NCI-H526 (cell line): ENCODE results near the gene PEX26.
"Not testable (repeated sequence)": the region's sequence is repeated elsewhere in the genome, so short reads cannot be mapped to it uniquely, and the experiment has no call there.

Experiments used
- DNase-seq, 2 experiments: peaks; one replicate each; lab custom pipeline; 2025; lab: John Stamatoyannopoulos, UW

PEX26 gene

DNA sequence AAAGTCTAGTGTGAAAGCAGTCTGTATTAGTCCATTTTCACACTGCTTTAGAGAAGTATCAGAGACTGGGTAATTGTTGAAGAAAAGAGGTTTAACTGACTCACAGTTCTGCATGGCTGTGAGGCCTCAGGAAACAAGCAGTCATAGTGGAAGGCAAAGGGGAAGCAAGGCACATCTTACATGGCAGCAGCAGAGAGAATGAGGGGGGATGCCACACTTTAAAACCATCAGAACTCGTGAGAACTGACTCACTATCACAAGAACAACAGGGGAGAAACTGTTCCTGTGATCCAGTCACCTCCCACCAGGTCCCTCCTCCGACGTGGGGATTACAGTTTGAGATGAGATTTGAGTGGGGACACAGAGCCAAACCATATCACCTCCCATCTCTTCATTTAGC is 19.0 kb downstream of the PEX26 start:
- DNase-seq: no peak

DNA sequence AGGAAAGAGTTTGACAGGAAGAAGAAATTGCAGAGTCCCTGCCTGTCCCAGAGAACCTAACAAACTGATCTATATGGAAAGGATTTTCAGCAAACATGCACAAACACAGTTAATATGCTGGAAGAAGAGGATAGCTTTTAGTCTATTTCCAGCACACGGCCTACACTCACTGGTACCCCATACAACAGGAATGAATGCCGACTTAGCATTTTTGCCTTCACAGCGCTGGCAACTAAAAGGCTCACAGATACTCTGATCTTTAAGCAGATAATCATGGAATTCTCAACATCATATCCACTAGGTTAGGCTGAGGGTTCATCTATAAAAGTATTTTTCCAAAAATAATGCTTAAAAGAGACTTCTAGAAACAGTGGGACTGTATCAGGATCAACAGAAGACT is 23.0 kb downstream of the PEX26 start:
- DNase-seq: no peak

DNA sequence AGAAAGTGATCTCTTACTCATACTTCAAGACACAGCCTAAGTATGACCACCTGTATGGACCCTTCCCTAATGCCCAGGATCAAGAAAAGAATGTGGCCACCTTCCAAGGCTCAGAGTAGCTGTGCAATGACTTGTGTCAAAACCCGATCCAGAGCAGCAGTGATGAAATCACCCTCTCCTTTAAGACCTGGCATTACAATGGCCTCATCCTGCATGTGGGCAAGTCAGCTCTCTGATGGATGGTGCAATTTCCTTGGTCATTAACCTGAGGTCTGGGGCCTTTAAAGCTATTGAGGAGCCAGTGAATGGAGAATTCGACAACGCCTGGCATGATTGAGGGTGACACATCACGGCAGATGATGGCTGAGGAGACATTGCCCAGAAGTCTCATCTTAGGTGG is 23.7 kb downstream of the PEX26 start:
- no peak for DNase-seq

DNA sequence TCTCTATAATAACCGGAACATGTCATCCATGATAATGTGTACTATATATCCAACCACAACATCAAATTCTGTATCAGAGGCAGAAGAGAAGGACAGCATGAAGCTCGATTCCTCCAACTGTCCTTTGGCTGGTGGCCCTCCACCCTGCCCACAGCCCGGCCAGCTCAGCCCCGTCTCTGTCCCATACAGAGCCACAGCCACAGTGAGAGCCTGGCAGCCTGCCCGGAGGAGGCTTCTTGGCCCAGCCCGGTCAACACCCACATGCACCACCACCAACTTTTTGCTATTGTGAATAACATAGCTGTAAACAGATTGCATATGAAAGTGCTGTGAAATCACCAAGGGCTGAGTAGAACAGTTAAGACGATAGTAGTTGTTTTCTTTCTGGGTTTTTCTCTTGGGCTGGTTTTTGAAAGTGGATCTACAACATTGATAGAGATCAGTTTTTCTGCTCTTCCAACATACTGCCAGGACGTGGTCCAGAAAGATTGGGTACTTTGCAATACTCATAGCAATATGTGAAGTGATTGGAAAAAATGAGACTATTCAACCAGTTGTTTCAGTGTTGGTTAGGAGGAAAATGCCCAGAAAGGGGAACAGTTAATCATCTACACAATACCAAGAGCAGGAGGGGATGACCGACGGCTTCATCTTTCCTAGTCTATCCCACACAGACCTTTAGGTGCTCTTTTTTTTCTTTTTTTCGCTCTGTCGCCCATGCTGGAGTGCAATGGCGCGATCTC is 25.9 kb downstream of the PEX26 start:
- no peak for DNase-seq

DNA sequence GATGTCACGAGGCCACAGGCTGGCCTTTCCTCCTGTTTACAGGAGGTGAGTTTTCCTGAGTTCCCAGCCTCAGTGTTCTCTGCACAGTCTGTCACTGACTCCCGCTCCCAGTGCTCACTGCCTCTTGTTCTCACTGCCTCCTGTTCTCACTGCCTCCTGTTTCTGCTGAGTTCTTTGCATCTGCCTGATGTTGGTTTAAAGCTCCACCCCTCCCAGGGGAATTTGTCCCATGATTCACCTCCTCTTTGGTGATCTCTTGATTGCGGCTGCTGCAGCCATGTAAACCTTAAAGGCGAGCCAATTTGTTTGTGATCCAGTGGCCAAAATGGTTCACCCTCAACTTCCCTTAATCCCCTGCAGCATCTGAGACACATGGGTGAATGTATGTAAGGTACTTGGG is 26.8 kb downstream of the PEX26 start:
- no peak for DNase-seq

DNA sequence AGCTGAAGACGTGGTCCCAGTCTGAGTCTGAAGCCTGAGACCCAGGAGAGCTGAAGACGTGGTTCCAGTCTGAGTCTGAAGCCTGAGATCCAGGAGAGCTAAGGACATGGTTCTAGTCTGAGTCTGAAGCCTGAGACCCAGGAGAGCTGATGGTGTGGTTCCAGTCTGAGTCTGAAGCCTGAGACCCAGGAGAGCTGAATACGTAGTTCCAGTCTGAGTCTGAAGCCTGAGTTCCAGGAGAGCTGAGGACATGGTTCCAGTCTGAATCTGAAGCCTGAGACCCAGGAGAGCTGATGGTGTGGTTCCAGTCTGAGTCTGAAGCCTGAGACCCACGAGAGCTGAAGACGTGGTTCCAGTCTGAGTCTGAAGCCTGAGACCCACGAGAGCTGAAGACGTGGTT is 28.2 kb downstream of the PEX26 start:
- not testable (repeated sequence) for DNase-seq

DNA sequence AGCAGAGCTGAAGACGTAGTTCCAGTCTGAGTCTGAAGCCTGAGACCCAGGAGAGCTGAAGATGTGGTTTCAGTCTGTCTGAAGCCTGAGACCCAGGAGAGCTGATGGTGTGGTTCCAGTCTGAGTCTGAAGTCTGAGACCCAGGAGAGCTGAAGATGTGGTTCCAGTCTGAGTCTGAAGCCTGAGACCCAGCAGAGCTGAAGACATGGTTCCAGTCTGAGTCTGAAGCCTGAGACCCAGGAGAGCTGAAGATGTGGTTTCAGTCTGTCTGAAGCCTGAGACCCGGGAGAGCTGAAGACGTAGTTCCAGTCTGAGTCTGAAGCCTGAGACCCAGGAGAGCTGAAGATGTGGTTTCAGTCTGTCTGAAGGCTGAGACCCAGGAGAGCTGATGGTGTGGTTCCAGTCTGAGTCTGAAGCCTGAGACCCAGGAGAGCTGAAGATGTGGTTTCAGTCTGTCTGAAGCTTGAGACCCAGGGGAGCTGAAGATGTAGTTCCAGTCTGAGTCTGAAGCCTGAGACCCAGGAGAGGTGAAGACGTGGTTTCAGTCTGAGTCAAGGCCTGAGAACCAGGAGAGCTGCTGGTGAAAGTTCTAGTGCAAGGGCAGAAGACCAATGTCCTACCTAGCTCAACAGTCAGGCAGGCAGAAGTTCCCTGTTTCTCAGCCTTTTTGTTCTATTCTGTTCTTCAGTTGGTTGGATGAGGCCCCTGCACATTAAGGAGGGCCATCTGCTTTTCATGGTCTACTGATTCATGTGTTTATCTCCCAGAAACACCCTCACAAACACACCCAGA is 29.0 kb downstream of the PEX26 start:
- DNase-seq: not testable (repeated sequence)

DNA sequence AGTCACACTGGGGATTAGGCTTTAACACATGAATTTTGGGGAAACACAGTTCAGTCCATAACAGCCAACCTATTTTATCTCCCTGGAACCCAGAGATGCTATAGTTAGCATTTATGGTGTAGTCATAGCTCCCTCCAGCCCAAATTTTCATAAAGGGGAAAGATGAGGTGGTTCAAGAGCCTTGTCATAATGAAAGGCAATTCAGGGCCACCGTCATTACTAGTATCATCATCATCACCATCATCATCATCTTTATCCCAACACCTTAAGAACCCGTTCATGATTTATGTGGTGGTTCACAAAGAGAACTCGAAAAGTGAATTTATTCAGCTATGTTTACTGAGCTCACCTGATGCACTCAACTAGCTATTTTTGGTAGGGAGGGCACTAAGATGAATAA is 30.4 kb downstream of the PEX26 start:
- no peak for DNase-seq

DNA sequence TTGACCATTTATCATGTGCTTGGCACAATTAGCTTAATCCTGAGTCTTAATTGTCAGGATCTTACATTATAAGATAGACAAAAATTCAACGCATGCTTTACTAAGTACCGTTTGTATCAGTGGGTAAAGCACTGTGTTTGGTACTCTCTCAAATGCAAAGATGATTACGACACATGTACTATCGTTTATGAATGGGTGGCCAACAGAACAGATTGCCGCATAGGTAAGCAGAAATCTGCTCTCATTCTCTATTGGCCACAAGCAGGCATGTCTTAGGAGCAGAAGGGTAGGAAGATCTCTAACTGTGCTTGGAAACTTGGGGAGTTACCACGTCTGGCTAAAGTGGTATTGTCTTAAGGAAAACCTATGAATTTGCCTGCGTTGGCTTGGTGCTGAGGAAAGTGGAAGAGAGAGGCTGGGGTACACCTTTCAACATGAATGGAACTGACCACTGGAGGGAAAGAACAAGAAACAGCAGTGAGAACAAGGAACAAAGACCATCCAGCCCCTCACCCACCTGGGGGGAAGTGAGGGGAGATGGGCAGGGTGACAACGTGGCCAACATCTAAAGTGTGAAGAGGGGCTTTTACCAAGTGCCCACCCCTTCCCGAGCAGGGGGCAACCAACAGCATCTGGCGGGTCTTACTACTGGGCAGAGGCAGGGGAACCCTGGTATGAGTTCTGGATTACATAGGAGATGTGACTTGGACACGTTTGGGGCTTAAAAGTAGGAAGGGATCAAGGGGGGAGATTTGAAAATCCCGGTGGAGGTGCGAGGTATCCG is 31.8 kb downstream of the PEX26 start:
- DNase-seq: no peak

DNA sequence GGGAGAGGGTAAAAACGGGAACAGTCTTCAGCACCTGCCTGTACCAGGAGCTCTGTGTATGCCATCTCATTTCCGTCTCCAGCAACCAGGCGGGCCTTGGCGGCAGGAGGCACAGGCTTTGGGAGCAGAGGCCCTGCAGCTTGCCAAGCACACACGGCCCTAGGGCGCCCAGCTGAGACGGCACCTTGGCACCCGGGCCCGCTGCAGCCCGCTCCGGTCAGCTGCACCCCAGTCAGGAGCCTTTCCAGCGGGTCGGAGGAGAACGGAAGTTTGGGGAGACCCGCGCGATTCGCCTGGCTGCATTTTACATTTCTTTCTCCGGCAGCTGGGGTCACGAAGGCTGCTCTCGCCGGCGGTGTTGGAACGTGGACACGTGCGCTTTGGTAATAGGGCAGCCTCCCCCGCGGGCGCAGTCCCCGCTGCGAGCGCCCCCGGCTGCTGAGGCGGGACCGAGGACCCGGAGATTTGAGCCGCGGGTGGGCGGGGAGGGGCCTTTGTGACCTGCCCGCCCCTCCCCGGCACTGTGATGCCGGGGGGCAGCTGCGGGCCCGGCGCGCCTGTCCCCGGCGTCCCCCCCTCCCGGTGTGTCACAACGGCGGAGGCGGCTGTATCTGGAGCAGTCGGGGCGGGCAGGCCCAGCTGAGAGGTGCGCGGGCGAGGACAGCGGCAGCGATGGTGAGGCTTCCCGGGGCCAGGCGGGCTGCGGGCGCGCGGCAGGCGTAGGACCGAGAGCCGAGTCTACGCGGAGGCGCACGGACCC is 32.6 kb downstream of the PEX26 start, which contains the start of gene TUBA8:
TSS of gene TUBA8 (plus strand) at position 616 of the 760 bp plus-strand sequence. CDS start at position 673, 57 bp downstream.
- peak; percentile 3 to 66 for DNase-seq

DNA sequence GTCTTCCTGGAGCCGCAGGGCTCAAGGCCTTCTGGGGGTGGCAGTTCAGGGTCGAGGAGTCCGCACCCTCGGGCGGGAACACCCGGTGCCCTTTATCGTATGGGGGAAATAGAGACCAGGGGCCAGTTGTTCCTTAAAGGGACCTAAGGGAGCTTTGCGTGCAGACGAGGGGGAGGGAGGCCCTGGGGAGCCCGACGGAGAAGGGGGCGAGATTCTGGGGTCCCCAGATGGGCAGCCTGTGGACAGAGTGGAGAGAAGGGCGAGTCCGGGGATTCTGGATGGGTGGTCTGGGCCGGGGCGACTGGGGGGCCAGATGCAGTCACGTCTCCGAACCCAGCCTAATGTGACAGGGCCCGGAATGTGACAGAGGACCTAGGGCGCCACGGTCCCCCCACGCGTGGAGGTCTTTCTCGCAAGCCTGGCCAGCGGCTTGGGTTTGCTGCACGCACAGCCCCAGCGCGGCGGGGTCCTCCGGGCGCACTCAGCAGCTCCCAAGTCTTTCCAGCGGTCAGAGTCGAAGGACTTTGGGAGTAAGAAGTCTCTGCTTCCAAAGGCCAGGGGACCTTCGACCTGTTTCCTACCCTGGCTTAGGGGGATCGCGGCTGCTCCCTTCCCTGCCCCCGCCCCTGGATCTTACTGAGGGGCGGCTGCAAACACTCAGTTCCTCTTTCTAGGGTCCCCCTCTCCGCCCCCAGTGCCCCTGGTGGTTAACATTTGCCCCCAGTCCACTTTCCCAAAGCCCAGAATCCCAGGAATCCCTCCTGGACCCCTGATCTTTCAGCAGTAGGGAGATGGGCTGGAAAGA is 33.4 kb downstream of the PEX26 start:
- DNase-seq: no peak

DNA sequence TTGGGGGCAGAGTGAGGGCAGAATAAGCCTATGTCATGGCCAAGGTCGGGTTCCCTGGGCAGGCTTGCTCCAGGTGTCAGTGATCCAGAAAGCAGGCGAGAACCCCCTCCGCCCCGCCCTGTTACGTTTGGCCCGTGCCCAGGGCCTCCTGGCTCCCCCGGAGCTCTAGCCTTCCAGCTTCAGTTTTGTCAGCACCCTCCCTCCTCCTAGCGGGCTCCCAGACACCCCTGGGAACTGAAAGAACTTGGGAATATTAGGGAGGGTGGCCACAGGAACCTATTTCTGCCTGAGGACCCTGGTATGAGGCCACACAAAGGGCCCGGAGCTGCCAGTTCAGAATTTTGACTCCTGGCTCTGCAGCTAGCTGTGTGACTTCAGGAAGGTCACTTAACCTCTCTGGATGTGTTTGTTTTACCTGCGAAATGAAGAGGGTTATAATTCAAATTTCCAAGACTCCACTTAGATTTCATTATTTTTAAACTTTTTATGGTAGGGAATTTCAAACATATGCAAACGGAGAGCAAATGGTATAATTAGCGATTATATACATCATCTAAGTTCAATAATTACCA is 34.1 kb downstream of the PEX26 start:
- DNase-seq: no peak

DNA sequence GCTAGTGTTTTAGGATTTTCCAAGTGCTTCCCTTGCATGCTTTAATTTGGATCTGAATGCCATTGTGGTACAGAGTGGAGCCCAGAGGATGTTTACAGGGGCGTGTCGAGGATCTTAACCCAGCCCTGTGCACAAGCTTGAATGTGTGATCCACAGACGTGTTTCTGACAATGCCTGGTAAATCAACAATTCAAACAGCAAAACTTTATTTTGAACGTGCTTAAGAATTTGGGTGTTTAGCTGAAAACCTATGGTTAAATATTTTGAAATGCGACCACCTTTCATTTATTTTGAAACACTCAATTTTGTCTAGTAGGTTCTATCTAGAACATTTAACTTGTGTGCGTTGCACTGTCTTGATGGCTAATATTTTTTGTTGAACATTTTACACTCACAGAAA is 34.6 kb downstream of the PEX26 start:
- DNase-seq: no peak

DNA sequence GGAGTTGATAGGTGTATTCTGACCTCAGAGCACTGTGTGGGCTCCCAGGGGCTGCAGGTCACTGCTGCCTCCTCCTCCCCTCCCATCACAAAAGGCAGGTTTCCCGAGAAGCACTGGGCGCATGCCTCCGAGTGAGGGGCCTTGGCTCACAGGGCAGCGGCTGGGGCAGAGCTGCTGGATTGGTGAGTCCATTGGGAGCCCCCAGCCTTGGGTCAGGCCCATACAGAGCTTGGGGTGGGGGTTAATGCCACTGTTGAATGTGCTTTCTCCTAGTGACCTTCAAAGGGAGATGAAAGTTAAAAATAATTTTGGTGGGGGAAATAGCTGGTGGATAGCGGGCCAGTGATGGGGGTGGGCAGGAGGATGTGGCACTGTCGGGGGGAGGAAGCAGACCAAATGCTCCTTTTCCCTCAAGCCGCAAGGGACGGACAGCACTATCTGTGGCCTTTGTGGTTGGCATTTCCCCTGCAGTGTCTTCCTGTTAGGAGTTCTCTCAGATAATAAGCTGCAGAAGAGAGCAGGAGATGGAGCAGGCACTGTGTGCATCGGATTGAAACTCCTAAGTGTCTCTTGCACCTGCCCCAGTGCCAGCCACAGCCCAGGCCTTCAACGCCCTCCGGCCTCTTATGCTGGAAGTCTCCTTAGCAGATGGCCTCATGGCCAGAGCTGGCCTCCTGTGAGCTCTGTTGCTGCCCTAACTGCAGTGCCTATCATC is 36.0 kb downstream of the PEX26 start:
- no peak for DNase-seq

DNA sequence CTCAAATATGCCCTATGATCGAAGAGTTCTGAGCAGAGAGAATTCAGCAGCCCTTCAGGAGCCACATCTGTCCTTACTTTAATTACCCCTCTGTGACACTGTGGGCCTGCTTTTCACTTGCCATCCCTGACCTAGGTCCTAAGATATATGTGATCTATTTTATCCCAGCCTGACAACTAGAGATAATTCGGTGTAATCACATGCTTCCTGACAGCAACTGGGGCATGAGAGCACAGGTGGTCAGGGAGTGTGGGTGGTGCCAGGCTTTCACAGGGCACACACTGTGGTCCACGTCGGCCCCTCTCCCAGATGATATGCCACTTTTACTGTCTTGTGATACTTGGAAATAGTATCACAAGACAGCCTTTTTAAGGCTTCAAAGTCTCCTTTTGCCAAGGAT is 36.7 kb downstream of the PEX26 start:
- DNase-seq: no peak

DNA sequence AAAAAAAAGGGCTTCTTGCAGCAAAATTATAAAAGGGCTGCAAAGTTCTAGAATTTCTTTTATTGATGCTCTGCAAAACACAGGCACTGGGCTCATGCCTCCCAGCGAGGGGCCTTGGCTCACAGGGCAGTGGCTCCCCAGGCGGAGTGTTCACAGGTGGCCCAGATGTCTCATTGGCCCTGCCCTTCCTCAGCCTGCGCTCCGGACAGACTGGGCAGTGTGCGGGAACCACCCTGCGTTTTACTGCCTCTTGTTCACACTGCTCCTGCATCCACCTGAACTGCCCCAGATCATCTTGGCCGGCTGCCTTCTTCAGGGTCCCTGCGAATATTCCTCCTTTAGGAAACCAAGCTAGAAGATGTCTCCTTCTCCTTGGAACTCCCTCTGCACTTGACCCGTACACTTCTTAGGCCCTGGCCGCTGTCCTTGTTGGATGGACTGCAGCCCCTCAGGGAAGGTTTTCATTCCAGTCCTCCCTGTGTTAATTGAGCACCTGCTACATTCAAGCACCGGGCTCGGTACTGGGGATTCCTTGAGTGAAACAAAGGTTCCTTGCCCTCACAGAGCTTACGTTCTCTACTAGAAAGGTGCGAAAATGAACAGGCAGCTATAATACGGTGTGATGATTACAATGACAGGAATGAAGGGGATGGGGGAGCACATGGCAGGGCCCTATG is 37.3 kb downstream of the PEX26 start:
- no peak for DNase-seq

DNA sequence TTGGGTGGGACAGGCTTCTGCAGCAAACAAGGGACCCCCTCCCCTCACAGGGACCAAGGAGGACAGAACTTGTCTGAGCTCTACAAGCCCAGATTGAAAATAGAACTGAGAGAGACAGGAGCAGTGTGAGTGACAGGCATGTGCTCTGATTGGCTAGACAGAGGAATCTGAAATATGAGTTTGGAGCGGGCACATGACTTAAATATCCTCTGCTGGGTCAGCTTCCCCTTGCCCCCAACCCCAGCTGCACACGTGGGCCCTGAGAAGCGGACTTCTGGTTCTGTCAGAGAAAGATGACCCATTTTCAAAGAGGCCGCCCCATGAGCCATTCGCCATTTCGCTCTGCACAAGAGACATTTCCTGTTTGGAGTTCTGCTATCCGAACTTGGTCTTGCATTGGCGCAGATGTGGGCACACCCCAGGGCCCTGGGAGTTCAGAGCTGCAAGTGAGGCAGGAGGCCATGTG is 38.1 kb downstream of the PEX26 start:
- no peak for DNase-seq

DNA sequence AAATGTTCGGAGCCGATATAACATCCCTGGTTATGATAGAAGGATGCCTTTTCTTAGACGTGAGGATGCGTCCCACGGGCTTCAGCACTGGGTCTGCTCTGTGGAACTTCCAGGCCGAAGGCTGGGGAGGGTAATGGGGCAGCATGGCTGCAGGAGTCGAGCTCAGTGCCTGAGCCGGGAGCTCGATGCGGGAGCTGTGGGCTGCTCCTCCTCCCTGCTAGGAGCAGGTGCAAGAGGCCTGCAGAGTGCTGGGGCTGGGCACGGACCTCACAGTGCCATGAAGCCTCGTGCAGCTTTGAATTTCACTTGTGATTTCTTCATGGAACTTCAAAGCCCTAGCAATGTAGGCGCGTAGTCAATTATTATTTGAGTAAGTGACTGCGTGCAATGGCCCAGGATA is 38.8 kb downstream of the PEX26 start:
- DNase-seq: no peak

DNA sequence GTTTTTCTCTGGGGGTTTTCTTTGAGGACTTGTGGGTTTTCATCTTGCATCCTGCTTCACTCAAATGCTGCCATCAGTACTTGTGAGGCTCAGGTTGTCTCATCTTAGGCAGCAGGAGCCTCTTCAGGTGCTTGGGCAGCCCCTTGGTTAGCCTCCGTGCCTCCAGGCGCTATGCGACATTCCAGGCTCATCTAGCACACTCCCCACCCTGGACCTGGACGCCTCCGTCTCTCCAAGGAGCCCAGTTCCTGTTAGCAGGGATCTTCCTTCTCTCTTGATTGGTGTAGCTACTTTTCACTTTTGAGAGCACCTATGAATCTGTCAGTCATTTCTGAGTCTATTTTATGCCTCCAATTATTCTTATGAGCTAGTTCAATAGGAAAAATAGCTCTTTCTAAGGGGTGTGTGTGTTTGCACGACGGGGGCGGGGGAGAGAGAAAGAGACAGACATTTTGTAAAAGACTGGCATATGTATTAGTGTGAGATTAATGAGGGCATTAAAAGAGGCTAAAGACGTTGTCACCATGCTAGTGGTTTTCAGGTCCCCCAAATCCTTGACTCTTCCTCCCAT is 40.6 kb downstream of the PEX26 start:
- DNase-seq: no peak
